Measurements from ENCODE around the gene KIF19. TPM values are rescaled to one million over a fixed set of nuclear protein-coding genes. Genes with fewer than 3 reads are reported as not detected.
"Not testable (repeated sequence)": the region's sequence is repeated elsewhere in the genome, so short reads cannot be mapped to it uniquely, and the experiment has no call there.

The KIF19 gene
- total and polyA plus RNA-seq, 4 donors, result 4.2 to 12.7 (median 6.7) TPM

DNA sequence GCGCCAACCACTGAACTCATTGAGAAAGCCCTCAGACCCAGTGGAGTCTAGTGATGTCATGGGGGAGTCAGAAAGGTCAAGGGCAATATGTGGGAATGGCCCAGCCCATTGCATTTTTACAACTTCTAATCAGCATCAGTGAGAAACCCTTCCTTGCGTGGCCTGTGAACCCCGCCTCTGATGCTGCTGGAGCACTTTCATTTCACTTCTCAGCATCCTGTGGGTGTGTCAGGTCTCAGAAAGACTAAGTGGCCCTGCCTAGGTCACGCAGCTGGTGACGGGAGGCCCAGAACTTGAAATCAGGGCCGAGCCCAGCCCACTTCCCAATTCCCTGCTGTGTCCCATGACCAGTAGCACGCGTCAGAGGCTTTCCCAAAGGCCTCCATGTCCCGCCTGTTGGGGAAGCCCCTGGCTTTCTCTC, 45.9 kb upstream of the KIF19 start:
- 76 to 79% methylated on average over 9 of the region's 9 CpGs for WGBS, 2 donors
- H3K27me3 ChIP-seq (ENCODE audit: control insufficient read depth in 3 of 3, insufficient read depth in 3 of 3, low read length in 2 of 3), result no peaks in the 10 kb centered on the region
- H3K9me3 ChIP-seq (ENCODE audit: control insufficient read depth in 4 of 4, insufficient read depth in 3 of 4, low read length in 3 of 4), result no peaks in the 10 kb centered on the region
- ATAC-seq (ENCODE audit: insufficient read depth, low FRiP score) (no peak), DNase-seq (no peak)
- peaks cover 0 to 12% (median 2%) of the 10 kb centered on the region in 5 donors for H3K4me1 ChIP-seq (ENCODE audit: control insufficient read depth in 5 of 5, insufficient read depth in 5 of 5, low read length in 5 of 5)
- no peaks in the 10 kb centered on the region for H3K36me3 ChIP-seq (ENCODE audit: control insufficient read depth in 4 of 4, insufficient read depth in 4 of 4, low read length in 4 of 4)
- H3K27ac ChIP-seq (ENCODE audit: low read depth in 1 of 2, low read length in 1 of 2), result no peak overlapping the region
- no peak overlapping the region for H3K4me3 ChIP-seq
- TF ChIP-seq, protein P1, sequence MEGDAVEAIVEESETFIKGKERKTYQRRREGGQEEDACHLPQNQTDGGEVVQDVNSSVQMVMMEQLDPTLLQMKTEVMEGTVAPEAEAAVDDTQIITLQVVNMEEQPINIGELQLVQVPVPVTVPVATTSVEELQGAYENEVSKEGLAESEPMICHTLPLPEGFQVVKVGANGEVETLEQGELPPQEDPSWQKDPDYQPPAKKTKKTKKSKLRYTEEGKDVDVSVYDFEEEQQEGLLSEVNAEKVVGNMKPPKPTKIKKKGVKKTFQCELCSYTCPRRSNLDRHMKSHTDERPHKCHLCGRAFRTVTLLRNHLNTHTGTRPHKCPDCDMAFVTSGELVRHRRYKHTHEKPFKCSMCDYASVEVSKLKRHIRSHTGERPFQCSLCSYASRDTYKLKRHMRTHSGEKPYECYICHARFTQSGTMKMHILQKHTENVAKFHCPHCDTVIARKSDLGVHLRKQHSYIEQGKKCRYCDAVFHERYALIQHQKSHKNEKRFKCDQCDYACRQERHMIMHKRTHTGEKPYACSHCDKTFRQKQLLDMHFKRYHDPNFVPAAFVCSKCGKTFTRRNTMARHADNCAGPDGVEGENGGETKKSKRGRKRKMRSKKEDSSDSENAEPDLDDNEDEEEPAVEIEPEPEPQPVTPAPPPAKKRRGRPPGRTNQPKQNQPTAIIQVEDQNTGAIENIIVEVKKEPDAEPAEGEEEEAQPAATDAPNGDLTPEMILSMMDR (IDR thresholded peaks at IDR 0.05; ENCODE audit: control extremely low read depth, extremely low read depth), result no peak
- H3K9ac ChIP-seq (ENCODE audit: insufficient read depth in 1 of 2, low read length in 2 of 2), result no peak overlapping the region

DNA sequence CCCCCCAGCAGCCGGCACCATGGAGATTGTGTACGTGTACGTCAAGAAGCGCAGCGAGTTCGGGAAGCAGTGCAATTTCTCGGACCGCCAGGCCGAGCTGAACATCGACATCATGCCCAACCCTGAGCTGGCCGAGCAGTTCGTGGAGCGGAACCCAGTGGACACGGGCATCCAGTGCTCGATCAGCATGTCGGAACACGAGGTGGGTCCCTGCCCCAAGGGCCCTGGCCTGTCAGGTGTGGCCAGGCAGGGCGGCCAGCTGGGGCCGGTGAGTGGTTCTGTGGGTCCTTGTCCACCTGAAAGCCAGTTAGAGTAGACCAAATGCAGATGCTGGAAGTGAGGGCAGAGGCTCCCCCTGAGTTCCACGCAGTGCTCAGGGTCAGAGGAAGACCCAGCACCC, 44.2 kb upstream of the KIF19 start:
- H3K4me1 ChIP-seq (ENCODE audit: control insufficient read depth in 5 of 5, insufficient read depth in 5 of 5, low read length in 5 of 5), result peaks cover 0 to 1% (median 0%) of the 10 kb centered on the region in 5 donors
- no peaks in the 10 kb centered on the region for H3K9me3 ChIP-seq (ENCODE audit: control insufficient read depth in 4 of 4, insufficient read depth in 3 of 4, low read length in 3 of 4)
- H3K27me3 ChIP-seq (ENCODE audit: control insufficient read depth in 3 of 3, insufficient read depth in 3 of 3, low read length in 2 of 3), result no peaks in the 10 kb centered on the region
- ATAC-seq (ENCODE audit: insufficient read depth, low FRiP score) (no peak), DNase-seq (no peak)
- H3K4me3 ChIP-seq, result no peak overlapping the region
- H3K27ac ChIP-seq (ENCODE audit: low read depth in 1 of 2, low read length in 1 of 2), result no peak overlapping the region
- WGBS, 2 donors, result 94% methylated on average over 20 of the region's 20 CpGs
- no peaks in the 10 kb centered on the region for H3K36me3 ChIP-seq (ENCODE audit: control insufficient read depth in 4 of 4, insufficient read depth in 4 of 4, low read length in 4 of 4)
- no peak overlapping the region for H3K9ac ChIP-seq (ENCODE audit: insufficient read depth in 1 of 2, low read length in 2 of 2)
- TF ChIP-seq, protein P1 (IDR thresholded peaks at IDR 0.05; ENCODE audit: control extremely low read depth, extremely low read depth), result no peak

DNA sequence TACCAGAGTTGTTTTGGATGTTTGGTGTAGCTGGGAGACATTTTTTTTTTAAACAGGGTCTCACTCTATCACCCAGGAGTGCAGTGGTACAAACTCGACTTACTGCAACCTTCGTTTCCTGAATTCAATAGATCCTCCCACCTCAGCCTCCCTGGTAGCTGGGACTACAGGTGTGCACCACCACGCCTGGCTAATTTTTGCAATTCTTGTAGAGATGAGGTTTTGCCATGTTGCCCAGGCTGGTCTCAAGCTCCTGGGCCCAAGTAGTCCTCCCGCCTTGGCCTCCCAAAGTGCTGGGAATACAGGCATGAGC, 43.8 kb upstream of the KIF19 start:
- not testable (repeated sequence) for H3K9me3 ChIP-seq (ENCODE audit: control insufficient read depth in 4 of 4, insufficient read depth in 3 of 4, low read length in 3 of 4); H3K9ac ChIP-seq (ENCODE audit: insufficient read depth in 1 of 2, low read length in 2 of 2); H3K36me3 ChIP-seq (ENCODE audit: control insufficient read depth in 4 of 4, insufficient read depth in 4 of 4, low read length in 4 of 4); H3K27ac ChIP-seq (ENCODE audit: low read depth in 1 of 2, low read length in 1 of 2); DNase-seq; ATAC-seq (ENCODE audit: insufficient read depth, low FRiP score); H3K4me3 ChIP-seq; H3K27me3 ChIP-seq (ENCODE audit: control insufficient read depth in 3 of 3, insufficient read depth in 3 of 3, low read length in 2 of 3); H3K4me1 ChIP-seq (ENCODE audit: control insufficient read depth in 5 of 5, insufficient read depth in 5 of 5, low read length in 5 of 5)
- WGBS, 2 donors, result 84 to 87% methylated on average over 4 of the region's 4 CpGs

DNA sequence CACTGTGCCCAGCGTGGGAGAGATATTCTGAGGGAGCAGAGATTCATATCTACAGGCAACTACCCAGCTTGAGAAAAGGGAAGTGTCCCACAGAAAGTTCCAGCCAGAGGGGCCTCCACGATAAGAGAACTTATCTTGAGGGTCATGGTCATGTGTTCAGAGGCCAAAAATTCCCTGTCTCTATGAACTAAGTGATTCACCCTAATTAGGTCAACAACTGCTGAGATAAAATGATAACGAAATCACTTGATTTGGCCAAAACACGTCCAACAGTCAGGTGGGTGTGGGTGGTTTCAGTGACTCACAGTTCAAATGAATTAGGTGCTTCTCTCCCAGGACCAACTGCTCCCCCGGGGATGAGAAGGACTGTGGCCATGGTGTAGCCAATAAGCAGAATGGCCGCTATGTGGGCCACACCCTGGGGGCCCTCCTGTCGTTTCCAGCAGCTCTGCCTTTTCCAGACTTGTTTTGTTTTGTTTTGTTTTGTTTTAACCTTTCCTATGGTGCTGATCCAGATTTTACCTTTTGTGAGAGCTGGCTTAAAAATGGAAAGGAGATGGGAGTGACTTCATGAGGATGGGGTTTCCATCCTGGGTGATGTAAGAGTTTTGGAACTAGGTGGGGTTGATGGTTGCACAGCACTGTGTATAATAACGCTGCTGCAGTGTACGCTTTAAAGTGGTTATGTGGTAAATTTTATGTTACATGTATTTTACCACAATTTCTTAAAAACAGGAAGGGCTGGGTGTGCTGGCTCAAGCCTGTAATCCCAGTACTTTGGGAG, 43.2 kb upstream of the KIF19 start:
- DNase-seq (no peak), ATAC-seq (ENCODE audit: insufficient read depth, low FRiP score) (no peak)
- no peaks in the 10 kb centered on the region for H3K27me3 ChIP-seq (ENCODE audit: control insufficient read depth in 3 of 3, insufficient read depth in 3 of 3, low read length in 2 of 3)
- no peak overlapping the region for H3K4me3 ChIP-seq
- no peaks in the 10 kb centered on the region for H3K36me3 ChIP-seq (ENCODE audit: control insufficient read depth in 4 of 4, insufficient read depth in 4 of 4, low read length in 4 of 4)
- H3K4me1 ChIP-seq (ENCODE audit: control insufficient read depth in 5 of 5, insufficient read depth in 5 of 5, low read length in 5 of 5), result no peaks in the 10 kb centered on the region
- H3K9ac ChIP-seq (ENCODE audit: insufficient read depth in 1 of 2, low read length in 2 of 2), result no peak overlapping the region
- no peaks in the 10 kb centered on the region for H3K9me3 ChIP-seq (ENCODE audit: control insufficient read depth in 4 of 4, insufficient read depth in 3 of 4, low read length in 3 of 4)
- no peak overlapping the region for H3K27ac ChIP-seq (ENCODE audit: low read depth in 1 of 2, low read length in 1 of 2)
- WGBS, 2 donors, result 36 to 46% methylated on average over 9 of the region's 9 CpGs
- TF ChIP-seq, protein P1 (IDR thresholded peaks at IDR 0.05; ENCODE audit: control extremely low read depth, extremely low read depth), result no peak
